HG03045 (cell line): ENCODE measurements around the gene GAD2.

Experiments
- ATAC-seq: cut with Tn5 transposase; IDR thresholded peaks from one replicate; pipeline ENCODE4 v1.9.1; 2021; ENCODE audit warnings: mild to moderate bottlenecking, moderate library complexity; ENCODE audit not compliant: unreplicated experiment

The GAD2 gene

DNA sequence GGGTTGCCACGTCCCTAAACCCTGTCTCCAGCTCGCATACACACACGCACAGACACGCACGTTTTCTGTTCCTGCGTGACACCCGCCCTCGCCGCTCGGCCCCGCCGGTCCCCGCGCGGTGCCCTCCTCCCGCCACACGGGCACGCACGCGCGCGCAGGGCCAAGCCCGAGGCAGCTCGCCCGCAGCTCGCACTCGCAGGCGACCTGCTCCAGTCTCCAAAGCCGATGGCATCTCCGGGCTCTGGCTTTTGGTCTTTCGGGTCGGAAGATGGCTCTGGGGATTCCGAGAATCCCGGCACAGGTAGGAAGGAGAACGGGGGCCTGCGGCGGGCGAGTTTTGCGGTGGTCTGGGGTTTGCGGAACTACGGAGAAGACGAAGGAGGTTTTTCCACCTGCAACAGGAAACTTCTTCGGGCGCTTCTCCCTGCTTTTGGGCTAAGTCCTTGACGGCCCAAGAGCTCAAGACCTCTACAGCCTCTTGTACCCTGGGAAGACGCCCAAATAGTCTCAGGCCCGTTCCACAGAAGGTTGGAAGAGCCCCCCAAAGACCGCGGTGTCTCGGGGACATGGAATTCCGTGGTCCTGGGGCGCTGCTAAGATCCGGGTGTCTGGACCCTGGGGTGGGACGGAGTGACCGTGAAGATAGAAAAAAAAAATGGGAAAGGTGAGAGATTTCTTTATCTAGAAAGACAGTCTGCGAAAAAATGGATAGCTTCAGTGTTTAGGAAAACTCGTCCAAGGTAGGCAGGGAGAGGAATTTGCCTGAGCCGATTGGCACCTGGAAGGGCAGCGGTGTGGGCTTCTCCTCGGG, at the start of gene GAD2:
TSS of gene GAD2 (plus strand) at position 190 of the 811 bp plus-strand sequence. CDS start at position 226, 36 bp downstream.
- ATAC-seq, result no peak

- ATAC-seq, result no peak
Measured at GRCh38 chr10:26169466-26169865, 47.1 kb upstream of the GAD2 start.

DNA sequence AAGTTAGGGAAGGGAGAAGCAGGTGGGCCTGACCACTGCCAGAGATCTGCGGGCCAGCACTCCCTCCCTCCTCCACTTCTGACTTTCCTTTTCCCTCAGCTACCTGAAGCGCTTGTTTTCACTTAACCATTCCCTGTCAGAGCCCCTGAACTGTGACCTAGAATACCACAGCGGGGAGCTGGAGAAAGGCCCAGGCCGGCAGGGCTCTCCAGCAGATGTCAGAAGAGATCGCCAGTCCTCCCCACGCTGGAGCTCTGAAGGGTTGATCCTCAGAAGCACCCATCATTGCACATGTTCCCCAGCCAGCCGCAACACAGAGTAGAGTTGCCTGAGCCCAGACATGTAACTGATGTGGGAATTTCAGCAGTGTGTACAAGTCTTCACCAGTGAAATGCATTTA, 44.4 kb upstream of the GAD2 start:
- no peak for ATAC-seq

- ATAC-seq, result no peak
Measured at GRCh38 chr10:26173837-26174236, 42.7 kb upstream of the GAD2 start.

- ATAC-seq, result no peak
Measured at GRCh38 chr10:26177341-26177740, 39.2 kb upstream of the GAD2 start.

DNA sequence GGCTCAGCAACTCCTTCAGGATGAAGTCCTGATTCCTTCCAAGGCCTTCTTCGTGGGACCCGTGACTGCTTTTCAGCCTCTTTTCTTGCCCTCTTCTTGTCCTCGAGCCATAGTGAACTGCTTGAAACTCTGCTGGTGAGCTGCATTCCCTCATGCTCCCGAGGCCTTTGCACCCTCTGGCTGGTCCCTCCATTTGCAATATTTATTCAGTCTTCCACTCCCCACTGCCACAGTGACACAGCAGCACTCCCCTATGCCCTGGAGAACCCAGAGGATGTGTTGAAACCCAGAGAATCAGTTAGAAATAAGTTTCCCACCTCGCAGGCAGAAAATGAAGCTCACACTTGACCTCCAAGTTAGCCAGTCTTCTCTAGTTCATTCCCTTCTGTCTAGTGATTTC, 22.3 kb upstream of the GAD2 start:
- no peak for ATAC-seq

DNA sequence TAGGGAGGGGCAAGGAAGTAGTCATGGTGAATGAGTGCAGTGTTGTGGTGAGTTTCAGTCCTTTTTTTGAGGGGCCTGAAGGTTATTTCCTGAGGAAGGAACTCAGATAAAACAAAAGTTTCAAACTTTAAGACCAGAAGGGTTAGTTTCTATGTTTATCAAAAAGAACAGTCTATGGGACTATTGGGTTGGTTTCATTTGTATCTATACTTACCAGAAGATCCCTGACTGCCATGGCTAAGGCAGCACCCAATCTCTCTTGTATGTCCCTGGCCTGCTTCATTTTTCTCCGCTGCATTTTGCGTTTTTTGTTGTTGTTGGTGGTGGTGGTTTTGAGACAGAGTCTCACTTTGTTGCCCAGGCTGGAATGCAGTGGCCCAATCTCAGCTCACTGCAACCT, 19.3 kb upstream of the GAD2 start:
- no peak for ATAC-seq

DNA sequence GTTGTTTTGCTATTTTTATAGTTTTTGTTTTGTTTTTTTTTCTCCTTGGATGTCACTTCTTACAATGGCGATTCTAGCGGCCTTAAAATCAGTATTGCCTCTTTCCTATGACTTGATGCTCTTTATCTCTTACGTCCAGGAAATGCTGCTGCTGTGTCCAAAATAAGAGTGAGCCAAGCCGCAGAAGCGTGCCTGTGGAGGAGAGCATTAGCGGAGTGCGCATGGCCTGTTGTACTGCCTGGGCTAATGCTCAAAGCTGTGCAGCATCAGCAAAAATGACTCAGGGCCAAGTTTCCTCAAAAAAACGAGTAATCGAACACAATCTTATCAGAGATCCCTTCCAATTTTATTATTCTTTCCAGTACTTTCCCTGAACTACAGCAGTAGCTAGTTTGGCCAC, 18.5 kb upstream of the GAD2 start:
- ATAC-seq, result no peak

DNA sequence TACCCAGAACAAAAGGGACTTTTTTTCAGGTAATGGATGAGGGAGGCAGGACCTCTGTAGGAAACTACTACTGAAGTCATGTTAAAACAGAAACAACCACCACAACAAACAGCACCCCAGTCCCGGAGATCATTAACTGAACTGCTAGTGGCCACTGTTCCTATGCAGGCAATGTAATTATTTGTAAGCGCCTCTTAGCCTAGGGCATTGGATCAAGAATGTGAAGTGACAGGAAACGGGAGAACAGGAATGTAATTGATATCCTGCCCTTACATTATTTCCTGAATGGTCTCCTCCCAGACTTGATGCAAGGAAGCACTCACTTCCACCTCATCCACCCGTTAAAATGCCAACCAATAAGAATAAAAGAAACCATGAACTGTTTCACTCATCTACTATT, 16.7 kb upstream of the GAD2 start:
- ATAC-seq, result no peak

DNA sequence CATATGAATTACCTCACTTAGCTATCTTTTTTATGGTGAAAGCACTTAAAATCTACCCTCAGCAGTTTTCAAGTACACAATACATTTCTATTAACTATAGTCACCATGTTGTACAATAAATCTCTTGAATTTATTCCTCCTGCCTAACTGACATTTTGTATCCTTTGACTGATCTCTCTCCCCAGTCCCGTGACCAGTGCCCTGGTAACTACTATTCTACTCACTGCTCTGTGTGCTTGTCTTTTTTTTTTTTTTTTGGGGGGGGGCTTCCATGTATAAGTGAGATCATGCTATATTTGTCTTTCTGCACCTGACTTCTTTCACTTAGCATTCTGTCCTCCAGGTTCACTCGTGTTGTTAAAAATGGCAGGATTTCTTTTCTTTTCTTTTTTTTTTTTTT, 11.4 kb upstream of the GAD2 start:
- no peak for ATAC-seq

DNA sequence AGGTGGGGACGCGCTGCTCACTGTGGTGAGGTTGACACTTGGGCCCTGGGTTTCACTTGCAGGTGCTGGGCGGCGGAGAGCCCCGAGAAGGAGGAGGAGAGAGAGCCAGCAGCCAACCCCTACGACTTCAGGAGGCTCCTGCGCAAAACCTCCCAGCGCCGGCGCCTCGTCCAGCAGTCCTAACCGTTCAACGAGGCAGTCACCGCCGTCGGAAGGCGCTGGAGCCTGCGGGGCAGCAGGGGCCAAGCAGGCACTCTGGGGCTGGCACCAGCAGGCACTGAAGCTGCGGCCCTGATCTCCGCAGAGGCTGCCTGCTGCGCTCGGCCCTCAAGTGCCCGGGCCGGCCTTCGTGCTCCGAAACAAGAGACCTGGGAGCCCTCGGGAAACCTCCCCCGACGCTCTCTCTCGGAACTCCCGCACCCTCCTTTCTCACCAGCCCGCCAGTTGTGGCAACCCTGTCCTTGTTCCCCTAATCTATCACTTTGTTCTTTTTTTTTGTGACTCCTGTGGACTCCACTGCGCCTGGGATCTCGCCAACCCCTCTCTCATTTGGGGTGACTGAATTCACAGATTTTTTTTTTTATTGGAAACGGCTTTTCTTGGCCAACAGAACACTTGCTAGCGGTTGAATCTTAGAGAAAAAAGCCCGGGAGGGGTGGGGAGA, 4.7 kb upstream of the GAD2 start:
- no peak for ATAC-seq

GRCh38 chr10:26212511-26212910, 4.1 kb upstream of the GAD2 start:
- no peak for ATAC-seq

DNA sequence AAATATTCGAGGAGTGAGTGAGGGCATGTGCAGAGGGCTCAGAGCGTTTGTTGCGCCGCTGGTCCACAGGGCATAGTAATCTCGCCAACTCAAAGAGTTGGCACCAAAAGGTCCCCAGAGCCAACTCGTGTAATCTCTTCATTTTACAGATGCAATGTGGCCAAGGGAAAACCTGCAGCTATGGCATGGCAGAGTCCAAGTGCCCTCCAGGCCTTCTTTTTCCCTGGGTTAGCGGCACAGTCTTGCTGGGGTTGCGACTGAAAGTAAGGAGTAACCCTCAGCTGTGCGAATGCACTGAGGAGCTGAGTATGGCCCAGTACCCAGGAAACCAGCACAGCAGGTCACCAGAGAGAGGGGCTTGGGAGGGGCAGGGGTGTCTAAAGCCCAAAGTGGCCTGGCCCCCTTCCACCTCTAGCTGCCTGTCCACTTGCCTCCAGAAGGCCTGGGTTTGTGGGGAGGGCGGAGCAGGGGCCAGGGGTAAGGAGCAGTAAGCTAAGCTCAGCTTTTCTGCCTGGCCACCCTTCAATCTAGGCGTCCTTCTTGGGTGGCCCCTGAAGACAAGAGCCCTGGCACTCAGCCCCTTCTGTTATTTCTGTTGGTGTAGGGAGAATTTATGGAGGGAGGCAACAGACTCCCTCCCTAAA, 3.3 kb upstream of the GAD2 start:
- ATAC-seq, result no peak

- no peak for ATAC-seq
Measured at GRCh38 chr10:26214004-26214403, 2.6 kb upstream of the GAD2 start.

- ATAC-seq, result no peak
Measured at GRCh38 chr10:26214551-26215395, 1.8 kb upstream of the GAD2 start.

- ATAC-seq, result no peak
Measured at GRCh38 chr10:26215396-26215934, 1.1 kb upstream of the GAD2 start.

GRCh38 chr10:26215935-26216584, 514 bp upstream of the GAD2 start:
- no peak for ATAC-seq

- ATAC-seq, result no peak
Measured at GRCh38 chr10:26217396-26218086, 967 bp downstream of the GAD2 start.

- no peak for ATAC-seq
Measured at GRCh38 chr10:26219676-26220075, 3.1 kb downstream of the GAD2 start.

- ATAC-seq, result no peak
Measured at GRCh38 chr10:26220901-26221300, 4.3 kb downstream of the GAD2 start.
